DND-41 (cell line): ENCODE results near the gene ABCA13.

Experiments
- ATAC-seq: fragments of 200-7000 bp; cut with Tn5 transposase; 3 replicates; pipeline ENCODE4 v1.9.1; 2021; ENCODE audit warnings: low read depth; ENCODE audit not compliant: insufficient read depth
- DNase-seq: peaks from one replicate; pipeline ENCODE4 v3.0.0-alpha.2; 2020
- H2AFZ ChIP-seq: 2 replicates; pipeline ENCODE4 v1.6.0; 2012; ENCODE audit warnings: low read depth, low read length
- H3K27ac ChIP-seq: 2 replicates; pipeline ENCODE4 v1.5.1; 2012; ENCODE audit warnings: low read length, inconsistent platforms
- H3K27me3 ChIP-seq: fragments of 200-600 bp; sonication (generic); 2 replicates; pipeline ENCODE4 v1.6.0; 2012; ENCODE audit warnings: low read length, mild to moderate bottlenecking, inconsistent platforms; ENCODE audit not compliant: insufficient read depth, poor library complexity
- H3K36me3 ChIP-seq: 2 replicates; pipeline ENCODE4 v1.5.1; 2012; ENCODE audit warnings: low read length, inconsistent platforms; ENCODE audit not compliant: insufficient read depth
- H3K4me1 ChIP-seq: 2 replicates; pipeline ENCODE4 v1.5.1; 2012; ENCODE audit warnings: mild to moderate bottlenecking, low read length; ENCODE audit not compliant: insufficient read depth
- H3K4me2 ChIP-seq: 2 replicates; pipeline ENCODE4 v1.6.0; 2012; ENCODE audit warnings: mild to moderate bottlenecking, moderate library complexity, low read length, inconsistent platforms; ENCODE audit not compliant: insufficient read depth
- H3K4me3 ChIP-seq, 2 experiments: fragments of 200-600 bp in 1 of 2; shearing (Covaris generic) in 1 of 2; 2 replicates each; pipeline ENCODE4 v1.5.1; 2012 to 2016; ENCODE audit warnings: inconsistent platforms in 2 of 2, low read length in 2 of 2, mild to moderate bottlenecking in 2 of 2, low read depth in 1 of 2, moderate library complexity in 1 of 2
- H3K79me2 ChIP-seq: 2 replicates; pipeline ENCODE4 v1.6.0; 2012; ENCODE audit warnings: low read length, inconsistent platforms; ENCODE audit not compliant: insufficient read depth
- H3K9ac ChIP-seq: 2 replicates; pipeline ENCODE4 v1.6.0; 2012; ENCODE audit warnings: low read depth, mild to moderate bottlenecking, inconsistent platforms, low read length, moderate library complexity
- H3K9me3 ChIP-seq: 2 replicates; pipeline ENCODE4 v1.5.1; 2012; ENCODE audit warnings: low read length, moderate library complexity, mild to moderate bottlenecking, inconsistent platforms; ENCODE audit not compliant: insufficient read depth, severe bottlenecking
- H4K20me1 ChIP-seq: 2 replicates; pipeline ENCODE4 v1.6.0; 2012; ENCODE audit warnings: low read length; ENCODE audit not compliant: insufficient read depth
- CTCF ChIP-seq: IDR thresholded peaks from 2 replicates; pipeline ENCODE4 v1.5.1; 2012; ENCODE audit warnings: borderline replicate concordance, low read length, moderate library complexity, mild to moderate bottlenecking; ENCODE audit not compliant: poor library complexity, severe bottlenecking; ENCODE audit errors: extremely low read depth
- EZH2 ChIP-seq: IDR thresholded peaks from 3 replicates; pipeline ENCODE4 v1.6.1; 2012; ENCODE audit warnings: borderline replicate concordance, low read depth, mild to moderate bottlenecking, moderate library complexity, low read length, inconsistent platforms; ENCODE audit not compliant: severe bottlenecking

Gene ABCA13

GRCh38 chr7:48408731-48409130 is 237.5 kb downstream of the ABCA13 start:
- TF ChIP-seq CTCF (no peak), EZH2 (no peak)
- no peaks in the 10 kb centered on the region for H3K27me3 ChIP-seq
- no peaks in the 10 kb centered on the region for H3K9me3 ChIP-seq
- no peak overlapping the region for H3K4me2 ChIP-seq
- no peak overlapping the region for H3K9ac ChIP-seq
- no peaks in the 10 kb centered on the region for H3K79me2 ChIP-seq
- no peaks in the 10 kb centered on the region for H3K36me3 ChIP-seq
- DNase-seq, result no peak
- no peak overlapping the region for H3K4me3 ChIP-seq
- H4K20me1 ChIP-seq, result no peaks in the 10 kb centered on the region
- no peak for ATAC-seq
- H2AFZ ChIP-seq, result no peak overlapping the region
- H3K4me1 ChIP-seq, result no peaks in the 10 kb centered on the region
- no peak overlapping the region for H3K27ac ChIP-seq

GRCh38 chr7:48411619-48412018 is 240.4 kb downstream of the ABCA13 start:
- ATAC-seq, result no peak
- no peak for TF ChIP-seq CTCF
- TF ChIP-seq EZH2, result no peak
- Histone ChIP-seq H4K20me1 (no peaks in the 10 kb centered on the region), H3K79me2 (no peaks in the 10 kb centered on the region), H2AFZ (no peak overlapping the region), H3K4me1 (no peaks in the 10 kb centered on the region), H3K9ac (no peak overlapping the region), H3K27me3 (no peaks in the 10 kb centered on the region), H3K4me2 (no peak overlapping the region), H3K9me3 (no peaks in the 10 kb centered on the region), H3K27ac (no peak overlapping the region), H3K36me3 (no peaks in the 10 kb centered on the region), H3K4me3 (no peak overlapping the region)
- no peak for DNase-seq

GRCh38 chr7:48414011-48414732 is 242.9 kb downstream of the ABCA13 start:
- no peaks in the 10 kb centered on the region for H3K4me1 ChIP-seq
- no peak overlapping the region for H3K4me2 ChIP-seq
- no peak overlapping the region for H3K27ac ChIP-seq
- no peaks in the 10 kb centered on the region for H3K9me3 ChIP-seq
- no peak for DNase-seq
- H2AFZ ChIP-seq, result no peak overlapping the region
- no peaks in the 10 kb centered on the region for H4K20me1 ChIP-seq
- no peaks in the 10 kb centered on the region for H3K79me2 ChIP-seq
- no peak overlapping the region for H3K4me3 ChIP-seq
- TF ChIP-seq CTCF (no peak), EZH2 (no peak)
- no peaks in the 10 kb centered on the region for H3K36me3 ChIP-seq
- no peak for ATAC-seq
- no peak overlapping the region for H3K9ac ChIP-seq
- no peaks in the 10 kb centered on the region for H3K27me3 ChIP-seq
